Neural progenitor cell (in vitro differentiated cells): ENCODE results near the gene MRGPRG. TPM values are rescaled to one million over a fixed set of nuclear protein-coding genes. Genes with fewer than 3 reads are reported as not detected.
A peak's percentile ranks its signal among the peaks of the same experiment; 100 is the strongest.

Experiments used
- DNase-seq: peaks from one replicate; pipeline ENCODE4 v3.0.0-alpha.2; 2016; ENCODE audit warnings: low spot score
- H2AFZ ChIP-seq: fragments of 200-600 bp; sonication (generic); replicated peaks from 2 replicates; pipeline ENCODE4 v1.6.1; 2016; ENCODE audit warnings: antibody characterized with exemption
- H3F3A ChIP-seq: fragments of 200-600 bp; sonication (generic); 2 replicates; pipeline ENCODE4 v1.6.1; 2016; ENCODE audit warnings: antibody characterized with exemption, low read depth
- H3K27ac ChIP-seq: fragments of 200-600 bp; sonication (generic); 2 replicates; pipeline ENCODE4 v1.5.1; 2016; ENCODE audit warnings: mild to moderate bottlenecking
- H3K27me3 ChIP-seq: fragments of 200-600 bp; sonication (generic); 2 replicates; pipeline ENCODE4 v1.6.1; 2016; ENCODE audit warnings: mild to moderate bottlenecking, moderate library complexity
- H3K36me3 ChIP-seq: fragments of 200-600 bp; sonication (generic); 2 replicates; pipeline ENCODE4 v1.5.1; 2016
- H3K4me1 ChIP-seq: fragments of 200-600 bp; sonication (generic); 2 replicates; pipeline ENCODE4 v1.6.1; 2016; ENCODE audit warnings: mixed run types
- H3K4me2 ChIP-seq: fragments of 200-600 bp; sonication (generic); 2 replicates; pipeline ENCODE4 v1.6.1; 2016
- H3K4me3 ChIP-seq: fragments of 200-600 bp; sonication (generic); 2 replicates; pipeline ENCODE4 v1.5.1; 2016
- H3K79me2 ChIP-seq: fragments of 200-600 bp; sonication (generic); 2 replicates; pipeline ENCODE4 v1.6.1; 2016; ENCODE audit warnings: low read depth
- H3K9ac ChIP-seq: fragments of 200-600 bp; sonication (generic); 2 replicates; pipeline ENCODE4 v1.6.1; 2016
- H3K9me3 ChIP-seq: fragments of 200-600 bp; sonication (generic); 2 replicates; pipeline ENCODE4 v1.5.1; 2016; ENCODE audit warnings: low read depth
- H4K20me1 ChIP-seq: fragments of 200-600 bp; sonication (generic); 2 replicates; pipeline ENCODE4 v1.6.1; 2016; ENCODE audit warnings: low read depth
- H3K27ac Mint-ChIP-seq: 3 replicates; pipeline ENCODE4 v1.8.0; 2021; ENCODE audit warnings: mixed read lengths
- H3K27me3 Mint-ChIP-seq: 2 replicates; pipeline ENCODE4 v1.8.0; 2022; ENCODE audit warnings: low read depth, mild to moderate bottlenecking, inconsistent platforms, moderate library complexity, mixed read lengths; ENCODE audit not compliant: insufficient read depth
- H3K36me3 Mint-ChIP-seq: 3 replicates; pipeline ENCODE4 v1.8.0; 2021; ENCODE audit warnings: mixed read lengths
- H3K4me1 Mint-ChIP-seq: 3 replicates; pipeline ENCODE4 v1.8.0; 2021; ENCODE audit warnings: mixed read lengths
- H3K4me3 Mint-ChIP-seq: 3 replicates; pipeline ENCODE4 v1.8.0; 2021; ENCODE audit warnings: mild to moderate bottlenecking, moderate library complexity, mixed read lengths
- H3K9me3 Mint-ChIP-seq: 3 replicates; pipeline ENCODE4 v1.8.0; 2020; ENCODE audit warnings: mixed read lengths
- EZH2 ChIP-seq: fragments of 200-600 bp; sonication (generic); IDR thresholded peaks from 2 replicates; pipeline ENCODE4 v1.6.1; 2017; ENCODE audit warnings: antibody characterized with exemption, mild to moderate bottlenecking, moderate library complexity
- EZH2phosphoT487 ChIP-seq: fragments of 200-600 bp; sonication (generic); IDR thresholded peaks from 2 replicates; pipeline ENCODE4 v1.6.1; 2017; ENCODE audit warnings: antibody characterized with exemption
- total RNA-seq: library from RNA; depleted of rRNA; stranded (reverse); fragments of >200 nt; gene quantifications from 2 replicates; pipeline ENCODE4 v1.2.3, GENCODE V29; 2015; ENCODE audit warnings: low replicate concordance
- TF ChIP-seq, protein P1 (sequence below): fragments of 200-600 bp; sonication (generic); IDR thresholded peaks from 2 replicates; pipeline ENCODE4 v1.5.1; 2017; ENCODE audit warnings: antibody characterized with exemption, mild to moderate bottlenecking

MRGPRG gene
- total RNA-seq, 1 donor from 2014 or later: not detected

GRCh38 chr11:3193373-3194015, 25.1 kb downstream of the MRGPRG start:
- no peaks in the 10 kb centered on the region for H3K36me3 Mint-ChIP-seq
- H3F3A ChIP-seq: peaks cover 14% of the 10 kb centered on the region
- H3K4me3 Mint-ChIP-seq: no peak overlapping the region
- peaks cover 26% of the 10 kb centered on the region for H3K4me1 ChIP-seq
- TF ChIP-seq, protein P1, sequence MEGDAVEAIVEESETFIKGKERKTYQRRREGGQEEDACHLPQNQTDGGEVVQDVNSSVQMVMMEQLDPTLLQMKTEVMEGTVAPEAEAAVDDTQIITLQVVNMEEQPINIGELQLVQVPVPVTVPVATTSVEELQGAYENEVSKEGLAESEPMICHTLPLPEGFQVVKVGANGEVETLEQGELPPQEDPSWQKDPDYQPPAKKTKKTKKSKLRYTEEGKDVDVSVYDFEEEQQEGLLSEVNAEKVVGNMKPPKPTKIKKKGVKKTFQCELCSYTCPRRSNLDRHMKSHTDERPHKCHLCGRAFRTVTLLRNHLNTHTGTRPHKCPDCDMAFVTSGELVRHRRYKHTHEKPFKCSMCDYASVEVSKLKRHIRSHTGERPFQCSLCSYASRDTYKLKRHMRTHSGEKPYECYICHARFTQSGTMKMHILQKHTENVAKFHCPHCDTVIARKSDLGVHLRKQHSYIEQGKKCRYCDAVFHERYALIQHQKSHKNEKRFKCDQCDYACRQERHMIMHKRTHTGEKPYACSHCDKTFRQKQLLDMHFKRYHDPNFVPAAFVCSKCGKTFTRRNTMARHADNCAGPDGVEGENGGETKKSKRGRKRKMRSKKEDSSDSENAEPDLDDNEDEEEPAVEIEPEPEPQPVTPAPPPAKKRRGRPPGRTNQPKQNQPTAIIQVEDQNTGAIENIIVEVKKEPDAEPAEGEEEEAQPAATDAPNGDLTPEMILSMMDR: no peak
- TF ChIP-seq EZH2phosphoT487 (no peak), EZH2 (no peak)
- peaks cover 3% of the 10 kb centered on the region for H3K27me3 Mint-ChIP-seq
- no peak overlapping the region for H3K27ac ChIP-seq
- no peaks in the 10 kb centered on the region for H3K9me3 Mint-ChIP-seq
- H3K4me1 Mint-ChIP-seq: peaks cover 35% of the 10 kb centered on the region
- no peaks in the 10 kb centered on the region for H3K27me3 ChIP-seq
- H3K9me3 ChIP-seq: no peaks in the 10 kb centered on the region
- H4K20me1 ChIP-seq: no peaks in the 10 kb centered on the region
- H3K4me2 ChIP-seq: no peak overlapping the region
- no peak for DNase-seq
- H3K36me3 ChIP-seq: no peaks in the 10 kb centered on the region
- no peak overlapping the region for H3K9ac ChIP-seq
- no peak overlapping the region for H3K27ac Mint-ChIP-seq
- no peaks in the 10 kb centered on the region for H3K79me2 ChIP-seq
- no peak overlapping the region for H2AFZ ChIP-seq
- H3K4me3 ChIP-seq: no peak overlapping the region

DNA sequence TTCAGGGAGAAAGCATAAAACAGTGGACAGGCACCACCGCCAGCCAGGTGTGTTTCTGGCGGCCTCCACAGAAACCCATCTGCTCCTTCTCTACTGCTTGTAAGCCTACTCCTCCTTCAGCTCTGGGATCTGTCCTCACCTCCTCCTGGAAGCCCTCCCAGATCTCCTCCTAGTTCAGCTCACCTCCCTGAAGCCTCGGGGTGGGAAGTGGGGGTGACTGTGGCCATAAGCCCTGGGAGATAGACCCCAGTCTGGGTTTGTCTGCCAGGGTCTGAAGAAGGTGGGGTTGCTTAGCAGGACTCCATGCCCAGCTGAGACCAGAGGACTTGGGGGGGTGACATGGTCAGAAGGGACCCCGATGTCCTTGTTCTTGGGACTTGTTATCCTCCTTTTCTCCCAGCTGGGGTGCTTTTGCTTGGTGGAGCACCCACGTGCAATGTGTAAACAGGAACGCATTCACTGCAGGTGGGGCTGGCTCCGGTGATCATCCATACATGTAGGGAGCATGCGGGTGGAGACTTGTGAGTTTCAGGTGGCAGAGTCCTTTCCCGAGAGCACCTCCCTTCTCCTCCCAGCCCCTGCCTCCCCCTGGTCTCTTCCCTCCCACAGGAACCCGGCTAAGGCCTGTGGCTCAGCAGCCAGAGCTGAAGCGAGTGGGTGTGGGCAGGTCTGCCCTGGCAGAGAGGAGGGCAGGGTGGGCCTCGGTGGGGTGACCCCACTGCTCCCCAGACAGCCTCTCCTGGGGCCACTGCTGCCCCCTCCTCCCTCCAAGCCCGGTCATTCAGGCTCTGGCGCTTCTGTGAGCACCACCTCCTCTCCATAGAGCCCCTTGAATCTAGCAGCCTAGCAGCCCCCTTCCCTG, 25.9 kb downstream of the MRGPRG start:
- Histone ChIP-seq H3K9me3 (no peaks in the 10 kb centered on the region), H4K20me1 (no peaks in the 10 kb centered on the region), H3K4me3 (no peak overlapping the region), H3K4me2 (no peak overlapping the region), H3K36me3 (no peaks in the 10 kb centered on the region), H3K27ac (no peak overlapping the region), H2AFZ (no peak overlapping the region), H3K79me2 (no peaks in the 10 kb centered on the region), H3K27me3 (no peaks in the 10 kb centered on the region), H3K9ac (no peak overlapping the region), H3F3A (peaks cover 16% of the 10 kb centered on the region), H3K4me1 (peaks cover 26% of the 10 kb centered on the region)
- peaks cover 40% of the 10 kb centered on the region for H3K4me1 Mint-ChIP-seq
- H3K9me3 Mint-ChIP-seq: no peaks in the 10 kb centered on the region
- H3K36me3 Mint-ChIP-seq: no peaks in the 10 kb centered on the region
- no peak for TF ChIP-seq EZH2phosphoT487
- no peak for TF ChIP-seq EZH2
- TF ChIP-seq, protein P1: no peak
- no peak for DNase-seq
- H3K27ac Mint-ChIP-seq: peak overlapping the region; percentile 72
- peaks cover 5% of the 10 kb centered on the region for H3K27me3 Mint-ChIP-seq
- H3K4me3 Mint-ChIP-seq: no peak overlapping the region

- Mint-ChIP-seq H3K9me3 (no peaks in the 10 kb centered on the region), H3K4me3 (peak overlapping the region; percentile 48), H3K4me1 (peaks cover 42% of the 10 kb centered on the region), H3K27me3 (peaks cover 5% of the 10 kb centered on the region), H3K36me3 (no peaks in the 10 kb centered on the region), H3K27ac (peak overlapping the region; percentile 76)
- TF ChIP-seq, protein P1: no peak
- TF ChIP-seq EZH2phosphoT487 (no peak), EZH2 (no peak)
- peaks cover 16% of the 10 kb centered on the region for H3F3A ChIP-seq
- H3K9ac ChIP-seq: no peak overlapping the region
- H2AFZ ChIP-seq: no peak overlapping the region
- H3K9me3 ChIP-seq: no peaks in the 10 kb centered on the region
- H3K27me3 ChIP-seq: no peaks in the 10 kb centered on the region
- H4K20me1 ChIP-seq: no peaks in the 10 kb centered on the region
- H3K4me2 ChIP-seq: no peak overlapping the region
- peaks cover 26% of the 10 kb centered on the region for H3K4me1 ChIP-seq
- no peaks in the 10 kb centered on the region for H3K36me3 ChIP-seq
- no peak overlapping the region for H3K4me3 ChIP-seq
- no peak overlapping the region for H3K27ac ChIP-seq
- DNase-seq: no peak
- H3K79me2 ChIP-seq: no peaks in the 10 kb centered on the region
Measured at GRCh38 chr11:3191586-3192324, 26.9 kb downstream of the MRGPRG start.
